GM21528 (cell line): Measurements from ENCODE around the gene KCNK1.
"Not testable (repeated sequence)": the region's sequence is repeated elsewhere in the genome, so short reads cannot be mapped to it uniquely, and the experiment has no call there.

ENCODE experiments used
- ATAC-seq: cut with Tn5 transposase; IDR thresholded peaks from one replicate; pipeline ENCODE4 v1.9.1; 2021; ENCODE audit warnings: mild to moderate bottlenecking, moderate library complexity; ENCODE audit not compliant: unreplicated experiment, low FRiP score

Gene KCNK1

DNA sequence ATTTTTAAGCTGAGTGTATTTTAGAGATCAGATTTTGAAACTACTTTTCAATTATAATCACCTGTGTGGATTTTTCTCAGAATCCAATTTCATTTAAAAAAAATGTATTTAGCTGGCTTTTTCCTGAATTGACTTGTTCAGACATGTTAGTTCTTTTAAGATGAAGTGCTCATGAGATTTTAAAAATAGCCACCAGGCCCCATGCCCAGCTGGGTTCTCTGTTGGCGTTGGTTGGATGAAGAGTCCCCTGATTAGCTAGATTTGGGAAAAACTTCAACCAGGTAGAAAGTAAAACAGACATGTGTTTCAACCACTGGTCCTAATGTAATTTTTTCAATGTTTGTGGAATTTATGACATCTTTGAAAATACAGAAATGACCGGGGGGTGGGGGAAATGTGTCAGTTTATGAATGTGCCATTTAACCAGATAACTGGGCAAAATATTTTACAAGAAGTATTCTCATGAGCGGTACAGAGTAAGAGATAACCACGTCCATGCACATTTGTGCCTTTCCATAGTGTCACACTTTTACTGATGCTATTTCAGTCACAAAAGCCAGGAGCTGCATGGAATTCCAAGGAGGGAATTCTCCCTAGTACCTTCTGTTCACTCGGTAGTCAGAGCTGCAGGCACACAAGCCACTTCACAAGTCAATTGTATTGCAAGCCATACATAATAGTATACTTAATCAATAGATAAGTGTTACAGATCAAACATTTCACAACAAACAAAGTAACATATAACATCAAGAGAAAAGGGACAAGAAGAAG, 51.1 kb downstream of the KCNK1 start:
- ATAC-seq: no peak

DNA sequence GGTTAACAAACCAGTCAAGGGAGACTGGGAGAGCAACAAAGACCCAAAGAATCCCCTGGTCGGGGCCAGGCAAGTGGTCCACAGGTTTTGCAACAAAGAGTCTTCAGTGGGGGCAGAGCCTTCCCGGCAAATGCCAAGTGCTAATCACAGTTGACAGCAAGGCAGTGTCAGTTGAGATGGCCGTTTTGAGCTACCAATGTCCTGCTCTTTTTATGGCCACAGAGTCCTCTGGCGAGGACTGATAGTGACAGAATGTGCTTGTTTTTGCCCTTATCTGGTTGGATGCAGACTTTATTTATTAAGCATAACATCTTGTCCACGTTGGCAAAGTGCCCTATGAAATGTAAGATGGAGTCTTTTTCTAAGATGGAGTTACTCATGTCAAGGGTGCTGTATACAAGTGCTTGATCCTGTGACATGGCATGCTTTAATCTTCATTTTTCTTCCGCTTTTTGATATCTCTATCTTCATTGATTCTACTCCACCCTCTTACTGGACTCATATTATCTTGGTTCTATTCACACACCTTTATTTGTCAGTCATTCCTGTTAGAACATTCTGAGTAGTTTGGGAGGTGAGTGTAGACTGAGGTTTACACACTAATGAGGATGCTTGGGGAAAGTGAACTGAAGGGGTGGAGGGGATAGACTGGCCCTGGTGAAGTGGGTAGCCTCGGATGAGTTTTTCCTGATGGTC, 51.8 kb downstream of the KCNK1 start:
- no peak for ATAC-seq

DNA sequence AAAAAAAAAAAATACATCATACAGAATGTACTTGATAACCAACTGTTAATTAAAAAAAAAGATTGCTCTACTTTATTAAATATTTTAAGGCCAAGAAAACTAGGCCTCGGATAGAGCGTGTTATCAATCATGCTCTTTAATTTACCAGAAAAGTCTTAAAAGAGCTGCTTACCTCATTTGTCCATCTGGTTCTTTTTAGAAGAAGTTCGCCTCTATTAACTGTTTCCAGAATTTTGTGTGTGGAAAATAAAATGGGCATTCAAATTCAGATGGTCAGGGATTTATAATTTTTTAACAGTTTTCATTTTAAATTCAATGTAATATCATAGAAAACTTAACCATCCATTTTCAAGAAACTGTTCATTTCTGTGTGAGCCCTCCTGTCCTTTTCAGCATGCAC, 53.8 kb downstream of the KCNK1 start:
- ATAC-seq: no peak

DNA sequence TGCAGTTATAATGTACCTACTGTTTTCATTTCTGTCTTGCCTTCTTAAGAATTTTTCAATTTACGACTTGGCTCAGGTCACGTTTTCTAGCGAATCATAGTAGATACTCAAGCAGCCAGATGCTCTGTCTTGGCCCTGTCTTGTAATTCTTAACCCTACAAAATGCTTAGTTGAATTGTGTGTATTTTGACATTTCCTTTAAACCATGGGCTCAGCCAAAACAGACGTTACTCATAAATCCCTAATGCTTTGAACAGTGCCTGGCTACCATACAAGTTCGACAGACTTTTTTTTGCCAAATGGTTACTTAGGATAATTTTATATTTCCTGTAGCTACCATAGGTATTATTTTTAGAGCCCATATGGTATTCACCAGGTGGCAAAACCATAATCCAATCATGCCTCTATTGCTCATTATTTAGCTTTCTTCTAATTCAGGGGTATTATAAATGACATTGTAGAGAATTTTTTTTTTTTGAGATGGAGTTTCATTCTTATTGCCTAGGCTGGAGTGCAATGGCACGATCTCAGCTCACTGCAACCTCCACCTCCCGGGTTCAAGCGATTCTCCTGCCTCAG, 54.3 kb downstream of the KCNK1 start:
- no peak for ATAC-seq

DNA sequence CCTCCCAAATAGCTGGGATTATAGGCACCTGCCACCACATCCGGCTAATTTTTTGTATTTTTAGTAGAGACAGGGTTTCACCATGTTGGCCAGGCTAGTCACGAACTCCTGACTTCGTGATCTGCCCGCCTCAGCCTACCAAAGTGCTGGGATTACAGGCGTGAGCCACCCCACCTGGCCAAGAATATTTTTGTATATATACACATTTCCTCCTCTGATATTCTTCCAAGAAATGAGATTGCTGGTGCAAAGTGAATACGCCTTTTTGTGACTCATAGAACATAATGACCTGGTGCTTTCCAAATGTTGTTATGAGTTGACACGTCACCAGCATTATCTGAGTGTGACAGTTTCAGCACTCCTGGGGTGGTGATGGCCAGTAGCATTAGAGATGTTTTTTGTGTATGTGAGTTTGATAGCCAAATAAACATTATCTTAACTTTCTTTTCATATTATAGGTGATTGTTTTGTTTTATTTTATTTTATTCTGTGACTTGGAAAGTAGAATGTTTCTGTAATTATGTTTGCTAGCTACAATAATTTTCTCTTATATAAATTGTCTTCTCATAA, 54.9 kb downstream of the KCNK1 start:
- ATAC-seq: no peak

DNA sequence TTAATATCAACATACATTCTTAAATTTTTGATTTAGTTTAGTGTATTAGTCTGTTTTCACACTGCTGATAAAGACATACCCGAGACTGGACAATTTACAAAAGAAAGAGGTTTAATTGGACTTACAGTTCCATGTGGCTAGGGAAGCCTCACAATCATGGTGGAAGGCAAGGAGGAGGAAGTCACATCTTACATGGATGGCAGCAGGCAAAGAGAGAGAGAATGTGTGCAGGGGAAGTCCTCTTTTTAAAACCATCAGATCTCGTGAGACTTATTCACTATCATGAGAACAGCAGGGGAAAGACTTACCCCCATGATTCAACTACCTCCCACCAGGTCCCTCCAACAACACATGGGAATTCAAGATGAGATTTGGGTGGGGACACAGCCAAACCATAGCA, 56.5 kb downstream of the KCNK1 start:
- not testable (repeated sequence) for ATAC-seq

DNA sequence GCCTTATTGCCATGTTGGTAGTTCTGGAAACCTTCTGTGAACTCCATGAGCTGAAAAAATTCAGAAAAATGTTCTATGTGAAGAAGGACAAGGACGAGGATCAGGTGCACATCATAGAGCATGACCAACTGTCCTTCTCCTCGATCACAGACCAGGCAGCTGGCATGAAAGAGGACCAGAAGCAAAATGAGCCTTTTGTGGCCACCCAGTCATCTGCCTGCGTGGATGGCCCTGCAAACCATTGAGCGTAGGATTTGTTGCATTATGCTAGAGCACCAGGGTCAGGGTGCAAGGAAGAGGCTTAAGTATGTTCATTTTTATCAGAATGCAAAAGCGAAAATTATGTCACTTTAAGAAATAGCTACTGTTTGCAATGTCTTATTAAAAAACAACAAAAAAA, 57.4 kb downstream of the KCNK1 start:
- ATAC-seq: no peak

DNA sequence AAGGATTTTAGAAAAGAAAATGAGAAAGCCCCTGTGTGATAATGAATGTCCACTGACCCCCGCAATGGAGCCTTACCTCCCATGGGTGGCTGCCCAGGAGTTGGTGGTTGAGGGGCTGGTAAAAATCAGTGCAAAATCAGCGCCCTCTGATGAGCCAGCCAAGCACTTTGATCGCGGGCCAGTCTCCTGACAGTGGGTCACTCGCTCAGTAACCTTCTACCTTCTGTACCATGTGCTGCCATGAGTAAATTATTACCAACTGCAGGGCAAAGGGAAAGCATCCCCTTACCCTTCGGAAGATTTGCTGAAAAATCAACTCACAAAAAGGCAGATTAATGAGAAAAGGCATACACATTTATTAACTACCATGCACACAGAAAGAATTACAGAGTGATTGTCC, 58.8 kb downstream of the KCNK1 start:
- ATAC-seq: no peak

DNA sequence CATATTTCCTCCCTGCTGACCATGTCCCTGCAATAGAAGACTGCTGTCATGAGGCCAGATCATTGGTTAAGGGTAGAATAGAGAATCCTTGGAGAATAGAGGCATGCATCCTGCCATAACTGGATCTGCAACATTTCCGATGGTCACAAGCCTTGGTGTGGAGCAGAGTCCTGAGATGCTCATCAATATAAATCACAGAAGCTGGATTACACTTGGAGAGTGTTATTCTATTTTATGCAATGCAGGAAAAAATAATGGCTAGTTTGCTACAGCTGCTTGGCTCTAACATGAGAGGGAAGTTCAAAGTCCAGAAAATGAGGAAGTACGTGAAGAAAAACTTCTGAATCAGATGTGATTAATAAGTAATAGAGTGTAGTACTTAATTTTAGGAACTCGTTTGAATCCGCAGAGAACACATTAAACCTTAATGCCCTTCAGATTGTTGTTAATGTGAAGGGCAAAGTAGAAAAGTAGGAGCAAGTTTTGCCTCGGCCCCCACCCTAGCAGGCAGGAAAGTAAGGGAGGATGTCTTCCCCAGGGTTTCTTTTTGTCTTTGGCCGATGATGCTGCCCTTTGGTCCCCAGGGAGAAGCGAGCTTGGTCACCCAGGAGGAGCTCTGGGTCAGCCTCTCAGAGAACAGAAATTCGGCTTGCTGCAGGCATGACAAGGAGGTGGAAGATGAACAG, 59.5 kb downstream of the KCNK1 start:
- ATAC-seq: peak; percentile 46

DNA sequence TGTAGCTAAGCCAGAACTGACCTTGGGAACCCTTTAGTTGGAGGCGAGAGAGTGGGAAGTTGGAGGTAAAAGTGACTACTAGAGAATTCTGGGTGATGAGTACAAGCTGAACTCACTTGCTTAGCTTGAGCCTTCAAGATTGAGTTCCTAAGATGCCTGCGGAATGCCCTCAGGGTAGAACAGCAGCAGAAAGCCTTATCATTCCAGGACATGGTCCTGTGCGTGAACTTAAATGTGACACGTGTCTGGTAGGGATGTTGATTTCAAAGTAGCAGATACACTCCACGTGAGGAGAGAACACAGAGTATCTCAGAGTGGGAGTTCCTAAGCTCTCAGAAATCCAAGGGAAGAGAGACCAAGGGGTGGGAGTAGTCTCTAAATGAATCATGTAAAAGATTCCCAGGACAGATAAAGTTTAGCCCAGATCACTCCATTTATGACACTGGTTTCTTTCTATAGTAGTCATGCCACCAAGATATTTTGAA, 60.1 kb downstream of the KCNK1 start:
- ATAC-seq: peak; percentile 5

DNA sequence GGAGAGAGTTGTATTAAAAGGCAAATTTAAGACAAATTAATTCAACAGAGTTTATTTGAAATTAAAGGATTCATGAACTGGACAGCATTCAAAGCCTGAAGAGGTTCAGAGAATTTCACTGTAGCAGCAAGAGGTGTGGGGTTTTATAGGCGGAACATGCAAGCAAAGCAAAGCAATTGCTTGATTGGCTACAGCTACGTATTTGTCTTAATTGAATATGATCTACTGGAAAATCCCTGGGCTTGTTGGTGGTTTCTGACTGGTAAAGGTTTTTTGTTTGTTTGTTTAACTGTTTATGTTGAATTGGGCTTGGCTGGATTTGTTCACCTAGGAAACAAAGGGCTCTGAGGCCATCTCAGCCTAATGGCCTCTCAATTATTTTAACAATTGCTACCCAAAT, 61.5 kb downstream of the KCNK1 start:
- ATAC-seq: no peak

DNA sequence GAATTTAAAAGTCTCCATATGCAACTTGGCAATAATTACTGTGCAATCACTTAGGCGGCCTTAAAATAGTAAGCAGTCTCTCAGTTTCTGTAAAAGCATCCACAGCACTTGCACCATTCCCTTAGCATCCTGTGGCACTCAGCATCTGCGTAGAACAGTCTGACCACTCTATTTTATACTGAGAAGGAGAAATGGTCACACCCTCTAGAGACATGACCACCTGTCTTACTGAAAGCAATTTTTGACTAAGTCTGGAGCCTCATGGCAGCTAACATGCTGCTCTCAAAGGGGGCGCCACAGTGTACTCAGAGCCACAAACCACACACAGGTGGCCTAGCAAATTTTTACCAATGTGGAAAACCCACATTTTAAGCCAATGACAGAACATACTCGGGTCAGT, 62.0 kb downstream of the KCNK1 start:
- peak; percentile 83 for ATAC-seq

DNA sequence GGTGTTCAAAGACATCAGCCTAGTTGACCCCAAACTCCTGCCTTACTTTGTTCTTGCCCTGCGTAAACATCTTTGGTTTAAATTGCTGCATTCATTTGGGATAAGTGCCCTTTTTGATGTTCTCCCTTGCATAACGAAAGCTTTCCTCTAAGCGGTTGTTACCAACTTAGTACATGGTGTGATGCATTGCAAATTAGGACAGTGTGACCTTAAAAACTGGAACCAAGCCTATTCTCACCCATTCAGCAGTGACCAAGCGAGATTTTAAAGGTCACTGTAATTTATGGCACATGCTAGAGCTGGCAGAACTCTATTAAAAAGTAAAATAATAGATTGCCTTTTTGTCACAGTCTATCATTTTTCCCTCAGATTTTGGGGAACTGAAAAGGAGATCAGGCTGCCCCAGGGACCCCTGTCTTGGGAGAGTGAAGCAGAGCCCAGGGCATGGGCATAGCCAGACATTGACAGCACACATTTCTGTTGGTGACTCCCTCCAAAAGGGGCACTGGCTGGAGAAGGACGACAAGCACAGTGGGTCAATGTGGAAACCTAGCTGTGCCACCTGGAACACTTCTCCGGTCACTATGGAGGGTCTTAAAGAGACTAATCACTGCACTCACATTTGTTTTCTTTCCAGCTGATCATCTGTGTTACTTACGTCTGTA, 63.9 kb downstream of the KCNK1 start:
- no peak for ATAC-seq

DNA sequence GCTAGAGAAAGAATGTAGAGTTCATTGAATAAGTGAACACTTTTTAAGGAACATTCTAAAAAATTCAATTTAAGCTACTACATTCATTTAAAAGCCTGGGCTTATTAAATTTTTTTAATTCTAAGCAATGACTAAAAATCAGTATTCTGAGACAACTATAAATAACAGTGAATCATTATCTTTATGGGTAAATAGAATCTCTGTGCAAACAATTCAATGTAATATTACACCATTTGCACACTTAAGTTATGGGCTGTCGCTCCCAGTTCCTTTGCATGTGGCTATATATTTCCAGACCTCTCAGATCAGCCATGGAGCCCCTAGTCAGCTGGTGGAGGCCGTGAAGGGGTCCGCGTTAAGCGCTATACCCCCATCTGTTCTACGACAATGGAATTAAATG, 65.1 kb downstream of the KCNK1 start:
- no peak for ATAC-seq

DNA sequence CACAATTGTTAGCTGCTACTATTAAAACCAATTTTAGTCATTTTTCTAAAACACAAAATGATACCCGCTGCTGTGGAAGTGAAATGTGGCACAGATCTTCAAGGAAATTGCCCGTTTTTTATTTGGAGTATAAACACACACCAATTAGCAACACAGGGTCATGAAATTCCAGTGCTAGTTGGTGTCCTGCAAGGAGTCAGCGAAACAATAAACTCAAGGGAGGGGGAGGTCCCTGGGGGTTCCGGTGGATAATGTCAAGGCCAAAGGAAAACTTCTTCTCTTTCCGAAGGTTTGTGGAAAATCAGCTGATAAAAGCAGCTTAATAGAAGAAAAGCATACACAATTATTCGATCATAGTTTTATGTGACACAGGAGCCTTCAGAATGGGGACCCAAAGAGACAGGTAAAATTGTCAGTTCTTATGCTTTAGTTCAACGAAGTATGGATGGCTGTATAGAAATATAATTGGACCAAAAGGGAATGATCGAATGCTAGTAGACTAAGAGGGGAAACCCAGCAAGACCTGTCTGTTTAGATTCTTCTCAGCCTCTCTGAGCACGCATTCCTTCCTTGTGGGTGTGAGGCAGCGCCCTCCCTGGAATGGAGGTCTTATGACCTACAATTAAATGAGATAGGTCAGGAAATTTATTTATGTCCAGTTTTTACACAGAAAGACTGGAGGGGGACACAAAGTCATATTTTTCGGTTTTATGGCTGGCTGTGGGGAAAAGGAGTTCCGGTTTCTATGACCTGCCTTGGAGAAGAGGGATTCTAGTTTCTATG, 65.9 kb downstream of the KCNK1 start:
- ATAC-seq: no peak

DNA sequence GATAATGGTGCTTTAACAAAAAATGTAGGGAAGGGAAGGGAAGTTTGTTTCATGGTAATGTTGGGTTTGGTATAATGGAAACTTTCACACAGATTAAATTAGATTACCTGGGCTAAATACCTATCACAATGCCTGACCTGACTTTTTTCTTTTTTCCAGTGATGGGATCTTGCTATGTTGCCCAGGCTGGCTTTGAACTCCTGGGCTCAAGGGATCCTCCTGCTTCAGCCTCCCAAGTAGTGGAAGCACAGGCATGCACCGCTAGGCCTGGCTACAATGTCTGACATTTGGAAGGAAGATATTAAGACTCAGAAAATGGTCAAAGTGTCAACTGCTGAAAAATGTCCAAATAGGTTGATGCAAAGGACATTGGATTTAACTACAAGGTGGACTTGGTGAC, 67.4 kb downstream of the KCNK1 start:
- ATAC-seq: no peak

DNA sequence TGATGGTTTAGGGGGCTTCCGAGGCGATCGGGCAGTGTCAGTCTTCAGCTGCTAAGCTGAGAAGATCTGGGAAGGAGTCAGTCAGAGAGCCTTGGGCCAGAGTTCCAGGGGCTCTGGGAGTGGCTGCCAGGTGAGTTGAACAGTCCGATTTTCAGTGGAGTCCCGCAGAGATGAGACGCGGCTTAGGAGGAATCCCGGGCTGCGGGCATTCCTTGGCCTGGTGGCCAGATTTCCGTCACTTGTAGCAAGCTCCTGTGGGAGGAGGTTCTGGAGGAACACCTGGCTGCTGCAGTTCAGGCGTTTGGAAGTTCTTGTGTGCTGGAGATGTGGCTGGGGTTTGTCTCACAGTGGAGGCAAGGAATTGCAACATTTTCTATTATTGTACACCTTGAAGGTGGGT, 72.7 kb downstream of the KCNK1 start:
- ATAC-seq: not testable (repeated sequence)

DNA sequence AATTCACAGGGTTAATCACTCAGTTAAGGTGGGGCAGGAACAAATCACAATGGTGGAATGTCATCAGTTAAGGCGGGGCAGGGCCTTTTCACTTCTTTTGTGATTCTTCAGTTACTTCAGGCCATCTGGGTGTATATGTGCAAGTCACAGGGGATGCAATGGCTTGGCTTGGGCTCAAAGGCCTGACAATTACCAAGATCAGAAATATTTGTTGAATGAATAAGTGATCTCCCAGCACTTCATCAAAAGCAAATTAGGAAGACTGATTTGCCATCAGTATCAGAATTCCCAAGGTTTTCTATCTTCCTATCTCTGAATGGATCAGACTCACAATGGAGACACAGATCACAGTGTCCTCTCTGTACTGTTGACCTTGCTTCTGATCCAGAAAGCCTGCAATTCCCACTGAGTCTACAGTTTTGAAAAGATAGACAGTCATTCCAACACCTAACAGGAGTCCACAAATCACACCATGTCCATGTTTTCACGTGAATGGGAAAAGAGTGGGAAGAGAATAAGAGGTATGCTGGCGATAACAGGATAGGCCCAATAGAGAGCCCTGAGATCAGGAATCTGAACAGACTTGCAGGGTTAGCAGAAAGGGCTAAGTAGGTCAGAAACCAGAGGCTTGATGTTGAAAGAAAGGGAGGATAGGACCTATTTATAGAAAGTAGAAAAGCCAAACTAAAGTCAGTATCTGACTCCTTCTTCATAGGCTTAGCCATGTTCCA, 75.3 kb downstream of the KCNK1 start:
- ATAC-seq: no peak

DNA sequence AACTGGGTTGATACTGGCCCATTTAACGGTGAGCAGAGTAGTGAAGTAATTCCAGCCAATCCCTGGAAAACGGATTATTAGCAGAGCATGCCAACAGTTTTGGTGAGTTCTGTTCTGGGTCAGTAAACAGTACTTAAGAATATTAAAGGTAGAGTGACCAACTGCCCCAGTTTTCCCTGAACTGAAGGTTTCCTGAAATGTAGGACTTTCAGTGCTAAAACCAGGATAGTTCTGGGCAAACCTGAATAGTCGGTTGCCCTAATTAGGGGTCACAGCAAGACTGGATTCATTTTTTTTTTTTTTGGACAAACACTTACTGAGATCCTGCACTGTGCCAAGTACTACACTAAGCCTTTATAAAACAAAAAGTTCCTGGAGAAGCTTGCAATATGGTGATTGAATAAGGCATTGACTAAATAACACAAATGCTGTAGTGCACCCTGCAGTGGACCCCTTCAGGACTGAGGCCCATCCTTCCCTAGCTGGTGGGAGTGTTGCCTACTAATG, 75.9 kb downstream of the KCNK1 start:
- no peak for ATAC-seq
